HEK293 (cell line): ENCODE data around the gene TH.

Experiments used
- CTCF ChIA-PET: fragments of 350-600 bp; formaldehyde crosslinking; extraction: SDS; loops from one replicate; lab custom pipeline; 2021; ENCODE audit warnings: antibody characterized with exemption; lab: Yijun Ruan, JAX
- POLR2A ChIA-PET: fragments of 300-600 bp; formaldehyde crosslinking; extraction: SDS; loops from one replicate; lab custom pipeline; 2020; ENCODE audit warnings: antibody characterized with exemption, inconsistent platforms; lab: Yijun Ruan, JAX
- H3K27ac ChIP-seq: fragments of 200-500 bp; sonication (Bioruptor generic); 2 replicates; pipeline ENCODE4 v1.5.1; 2014; ENCODE audit warnings: low read depth, low read length, control low read depth, inconsistent platforms; ENCODE audit errors: extremely low read depth
- H3K36me3 ChIP-seq, 2 experiments: fragments of 200-500 bp in 1 of 2; sonication (Bioruptor generic) in 1 of 2; 1 replicate in 1 of 2; 2 replicates in 1 of 2; pipeline ENCODE4 v1.5.1; 2014 to 2017; ENCODE audit warnings: inconsistent platforms in 2 of 2, low read length in 2 of 2; ENCODE audit not compliant: control insufficient read depth in 2 of 2, insufficient read depth in 1 of 2
- H3K4me1 ChIP-seq: fragments of 200-500 bp; sonication (Bioruptor generic); 2 replicates; pipeline ENCODE4 v1.5.1; 2014; ENCODE audit warnings: mild to moderate bottlenecking, low read length, inconsistent platforms; ENCODE audit not compliant: control insufficient read depth, insufficient read depth
- H3K4me3 ChIP-seq: 2 replicates; pipeline ENCODE4 v1.5.1; 2011; ENCODE audit warnings: low read depth, mild to moderate bottlenecking, control low read depth, low read length, moderate library complexity
- H3K9me3 ChIP-seq: fragments of 200-500 bp; sonication (Bioruptor generic); 2 replicates; pipeline ENCODE4 v1.5.1; 2014; ENCODE audit warnings: low read depth, low read length, inconsistent platforms; ENCODE audit not compliant: control insufficient read depth, insufficient read depth
- ATF2 ChIP-seq: fragments of 450-650 bp; formaldehyde crosslinking; IDR thresholded peaks from 2 replicates; pipeline ENCODE4 v1.5.1; 2016; ENCODE audit warnings: missing biosample characterization, missing genetic modification characterization, low read depth
- FEZF1 ChIP-seq: fragments of 450-650 bp; formaldehyde crosslinking; IDR thresholded peaks from 2 replicates; pipeline ENCODE4 v1.5.1; 2016; ENCODE audit warnings: missing biosample characterization, missing genetic modification characterization
- GLI2 ChIP-seq: fragments of 450-650 bp; formaldehyde crosslinking; IDR thresholded peaks from 2 replicates; pipeline ENCODE4; 2017; ENCODE audit warnings: missing biosample characterization, missing genetic modification characterization, low read depth, borderline replicate concordance
- KLF9 ChIP-seq: fragments of 450-650 bp; formaldehyde crosslinking; IDR thresholded peaks from 2 replicates; pipeline ENCODE4 v1.5.1; 2016; ENCODE audit warnings: missing biosample characterization, missing genetic modification characterization, low read depth
- PRDM10 ChIP-seq: fragments of 450-650 bp; formaldehyde crosslinking; IDR thresholded peaks from 2 replicates; pipeline ENCODE4 v1.5.1; 2016; ENCODE audit warnings: missing biosample characterization, missing genetic modification characterization
- ZBTB17 ChIP-seq: fragments of 450-650 bp; formaldehyde crosslinking; IDR thresholded peaks from 2 replicates; pipeline ENCODE4 v1.5.1; 2016; ENCODE audit warnings: missing biosample characterization, missing genetic modification characterization
- ZBTB7A ChIP-seq: fragments of 450-650 bp; formaldehyde crosslinking; IDR thresholded peaks from 2 replicates; pipeline ENCODE4 v1.5.1; 2016; ENCODE audit warnings: low read depth, missing biosample characterization, missing genetic modification characterization
- ZEB2 ChIP-seq: fragments of 450-650 bp; formaldehyde crosslinking; IDR thresholded peaks from 2 replicates; pipeline ENCODE4 v1.5.1; 2016; ENCODE audit warnings: missing biosample characterization, missing genetic modification characterization
- ZNF148 ChIP-seq: fragments of 450-650 bp; formaldehyde crosslinking; IDR thresholded peaks from 2 replicates; pipeline ENCODE4 v1.5.0; 2017; ENCODE audit warnings: missing biosample characterization, missing genetic modification characterization, borderline replicate concordance
- ZNF16 ChIP-seq: fragments of 450-650 bp; formaldehyde crosslinking; IDR thresholded peaks from 2 replicates; pipeline ENCODE4 v1.5.1; 2016; ENCODE audit warnings: low read depth, missing biosample characterization, missing genetic modification characterization
- ZNF169 ChIP-seq: fragments of 450-650 bp; formaldehyde crosslinking; IDR thresholded peaks from 2 replicates; pipeline ENCODE4 v1.5.1; 2016; ENCODE audit warnings: missing biosample characterization, missing genetic modification characterization
- ZNF18 ChIP-seq: fragments of 450-650 bp; formaldehyde crosslinking; IDR thresholded peaks from 2 replicates; pipeline ENCODE4 v1.5.1; 2016; ENCODE audit warnings: missing biosample characterization, missing genetic modification characterization
- ZNF391 ChIP-seq: fragments of 450-650 bp; formaldehyde crosslinking; IDR thresholded peaks from 2 replicates; pipeline ENCODE4 v1.5.1; 2016; ENCODE audit warnings: low read depth, missing biosample characterization, missing genetic modification characterization, borderline replicate concordance
- ZNF510 ChIP-seq: fragments of 450-650 bp; formaldehyde crosslinking; IDR thresholded peaks from 2 replicates; pipeline ENCODE4 v1.5.1; 2018; ENCODE audit warnings: mild to moderate bottlenecking, missing genetic modification characterization, missing biosample characterization; ENCODE audit not compliant: insufficient replicate concordance
- ZNF600 ChIP-seq: fragments of 450-650 bp; formaldehyde crosslinking; IDR thresholded peaks from 2 replicates; pipeline ENCODE4 v1.5.1; 2016; ENCODE audit warnings: missing biosample characterization, missing genetic modification characterization
- ZNF629 ChIP-seq: fragments of 450-650 bp; formaldehyde crosslinking; IDR thresholded peaks from 2 replicates; pipeline ENCODE4 v1.5.1; 2017; ENCODE audit warnings: missing biosample characterization, missing genetic modification characterization
- ZNF692 ChIP-seq: fragments of 450-650 bp; formaldehyde crosslinking; IDR thresholded peaks from 2 replicates; pipeline ENCODE4 v1.5.1; 2016; ENCODE audit warnings: missing biosample characterization, missing genetic modification characterization
- ZNF777 ChIP-seq: fragments of 450-650 bp; formaldehyde crosslinking; IDR thresholded peaks from 2 replicates; pipeline ENCODE4 v1.5.1; 2017; ENCODE audit warnings: missing biosample characterization, missing genetic modification characterization, borderline replicate concordance
- ZSCAN16 ChIP-seq: fragments of 450-650 bp; formaldehyde crosslinking; IDR thresholded peaks from 2 replicates; pipeline ENCODE4 v1.5.1; 2016; ENCODE audit warnings: missing biosample characterization, missing genetic modification characterization

Gene TH

GRCh38 chr11:2130881-2131352, 40.7 kb downstream of the TH start:
- no peak for TF ChIP-seq ZNF391 (tag by site-specific recombination)
- no peak for TF ChIP-seq ZNF148 (tag by site-specific recombination)
- TF ChIP-seq ZEB2, result no peak
- TF ChIP-seq FEZF1 (tag by site-specific recombination), result no peak
- TF ChIP-seq ZNF169 (tag by site-specific recombination), result no peak
- TF ChIP-seq ZBTB17 (tag by site-specific recombination), result no peak
- no peak for TF ChIP-seq ATF2
- no peak for TF ChIP-seq ZNF600
- no peak for TF ChIP-seq ZNF777 (tag by site-specific recombination)
- no peak for TF ChIP-seq GLI2 (tag by site-specific recombination)
- TF ChIP-seq ZBTB7A (tag by site-specific recombination), result no peak
- no peak for TF ChIP-seq PRDM10
- TF ChIP-seq ZNF629 (tag by site-specific recombination), result no peak
- no peak for TF ChIP-seq ZNF16
- TF ChIP-seq ZNF18 (tag by site-specific recombination), result no peak
- TF ChIP-seq KLF9 (tag by site-specific recombination), result no peak
- no peak for TF ChIP-seq ZSCAN16 (tag by site-specific recombination)
- no peak for TF ChIP-seq ZNF510
- TF ChIP-seq ZNF692 (tag by site-specific recombination), result no peak
- Histone ChIP-seq H3K27ac (no peak overlapping the region), H3K9me3 (no peaks in the 10 kb centered on the region), H3K36me3 (peaks cover 0 to 9% of the 10 kb centered on the region in 2 experiments; a peak in 1 of 3 replicates), H3K4me1 (no peaks in the 10 kb centered on the region), H3K4me3 (no peak overlapping the region)
- CTCF ChIA-PET, result interaction anchor here (0.6 kb wide), 1 partner anchor 77 kb away, joined by 3 read pairs; no protein-coding TSS in a partner anchor
- POLR2A ChIA-PET, result no interaction called here
